ENCODE data around the gene ASF1A. TPM values are rescaled to one million over a fixed set of nuclear protein-coding genes. Genes with fewer than 3 reads are reported as not detected.
A peak's percentile ranks its signal among the peaks of the same experiment; 100 is the strongest.

Gene ASF1A
- total and polyA plus RNA-seq, 9 of the 15 experiments (the other 6 are each of a cell fraction or from before 2014, with no cell fraction given): 31.5 to 45.3 (median 34.8) TPM

DNA sequence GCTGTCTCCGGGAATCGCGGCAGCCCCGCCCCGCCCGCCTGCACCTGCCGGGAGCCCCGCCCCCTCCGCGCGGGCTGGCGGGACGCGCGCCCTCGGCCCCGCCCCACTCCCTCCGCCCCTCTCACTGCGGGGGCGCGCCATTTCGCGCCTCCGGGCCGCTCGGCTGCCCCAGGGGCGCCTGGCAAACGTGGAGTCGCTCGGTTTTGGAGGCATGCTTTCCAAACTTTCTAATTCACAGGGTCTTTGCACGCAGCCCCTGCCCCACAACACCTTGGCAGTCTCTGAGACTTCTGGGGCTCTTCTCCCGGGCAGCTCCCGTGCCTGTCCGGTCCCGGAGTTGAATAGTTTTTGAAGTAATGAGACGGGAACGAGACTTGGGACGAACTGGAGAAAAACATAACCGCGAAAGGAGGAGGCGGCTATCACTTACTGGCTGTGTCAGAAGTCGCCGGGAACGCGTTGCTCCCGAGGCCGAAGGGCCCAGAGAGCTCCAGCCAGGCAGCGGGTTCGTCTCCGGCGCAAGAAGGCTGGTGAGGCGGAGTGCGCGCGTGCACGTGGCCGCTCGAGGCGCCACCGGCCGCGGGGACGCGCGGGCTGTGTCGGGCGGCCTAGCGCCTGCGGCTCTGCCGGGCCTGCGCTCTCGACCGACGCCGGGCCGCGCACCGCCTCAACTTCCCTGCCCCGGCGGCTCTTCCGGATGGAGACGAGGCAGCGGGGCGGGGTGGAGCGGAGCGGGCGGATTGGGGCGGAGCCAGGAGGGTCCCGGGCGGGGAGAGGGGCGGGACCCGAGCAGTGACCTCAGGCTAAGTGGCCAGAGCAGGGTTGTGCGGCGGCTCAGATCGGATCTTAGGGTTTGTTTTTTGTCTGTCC lies 40.7 kb downstream of the ASF1A start, which contains the start of gene MCM9 (continued):
- TF ChIP-seq, protein P1, sequence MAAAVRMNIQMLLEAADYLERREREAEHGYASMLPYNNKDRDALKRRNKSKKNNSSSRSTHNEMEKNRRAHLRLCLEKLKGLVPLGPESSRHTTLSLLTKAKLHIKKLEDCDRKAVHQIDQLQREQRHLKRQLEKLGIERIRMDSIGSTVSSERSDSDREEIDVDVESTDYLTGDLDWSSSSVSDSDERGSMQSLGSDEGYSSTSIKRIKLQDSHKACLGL (CRISPR knock-in tag; IDR thresholded peaks at IDR 0.05; ENCODE audit: borderline replicate concordance, poor library complexity, severe bottlenecking): peak; percentile 38
- 0 out of 2 replicates have a peak, but pooled peaks have one; percentile 12 for TF ChIP-seq HDAC2 (IDR thresholded peaks at IDR 0.05)
- TF ChIP-seq, protein P2, sequence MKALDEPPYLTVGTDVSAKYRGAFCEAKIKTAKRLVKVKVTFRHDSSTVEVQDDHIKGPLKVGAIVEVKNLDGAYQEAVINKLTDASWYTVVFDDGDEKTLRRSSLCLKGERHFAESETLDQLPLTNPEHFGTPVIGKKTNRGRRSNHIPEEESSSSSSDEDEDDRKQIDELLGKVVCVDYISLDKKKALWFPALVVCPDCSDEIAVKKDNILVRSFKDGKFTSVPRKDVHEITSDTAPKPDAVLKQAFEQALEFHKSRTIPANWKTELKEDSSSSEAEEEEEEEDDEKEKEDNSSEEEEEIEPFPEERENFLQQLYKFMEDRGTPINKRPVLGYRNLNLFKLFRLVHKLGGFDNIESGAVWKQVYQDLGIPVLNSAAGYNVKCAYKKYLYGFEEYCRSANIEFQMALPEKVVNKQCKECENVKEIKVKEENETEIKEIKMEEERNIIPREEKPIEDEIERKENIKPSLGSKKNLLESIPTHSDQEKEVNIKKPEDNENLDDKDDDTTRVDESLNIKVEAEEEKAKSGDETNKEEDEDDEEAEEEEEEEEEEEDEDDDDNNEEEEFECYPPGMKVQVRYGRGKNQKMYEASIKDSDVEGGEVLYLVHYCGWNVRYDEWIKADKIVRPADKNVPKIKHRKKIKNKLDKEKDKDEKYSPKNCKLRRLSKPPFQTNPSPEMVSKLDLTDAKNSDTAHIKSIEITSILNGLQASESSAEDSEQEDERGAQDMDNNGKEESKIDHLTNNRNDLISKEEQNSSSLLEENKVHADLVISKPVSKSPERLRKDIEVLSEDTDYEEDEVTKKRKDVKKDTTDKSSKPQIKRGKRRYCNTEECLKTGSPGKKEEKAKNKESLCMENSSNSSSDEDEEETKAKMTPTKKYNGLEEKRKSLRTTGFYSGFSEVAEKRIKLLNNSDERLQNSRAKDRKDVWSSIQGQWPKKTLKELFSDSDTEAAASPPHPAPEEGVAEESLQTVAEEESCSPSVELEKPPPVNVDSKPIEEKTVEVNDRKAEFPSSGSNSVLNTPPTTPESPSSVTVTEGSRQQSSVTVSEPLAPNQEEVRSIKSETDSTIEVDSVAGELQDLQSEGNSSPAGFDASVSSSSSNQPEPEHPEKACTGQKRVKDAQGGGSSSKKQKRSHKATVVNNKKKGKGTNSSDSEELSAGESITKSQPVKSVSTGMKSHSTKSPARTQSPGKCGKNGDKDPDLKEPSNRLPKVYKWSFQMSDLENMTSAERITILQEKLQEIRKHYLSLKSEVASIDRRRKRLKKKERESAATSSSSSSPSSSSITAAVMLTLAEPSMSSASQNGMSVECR (CRISPR knock-in tag; IDR thresholded peaks at IDR 0.05): peak; percentile 73; the same call in 1 of the 2 replicates
- TF ChIP-seq, protein P3, sequence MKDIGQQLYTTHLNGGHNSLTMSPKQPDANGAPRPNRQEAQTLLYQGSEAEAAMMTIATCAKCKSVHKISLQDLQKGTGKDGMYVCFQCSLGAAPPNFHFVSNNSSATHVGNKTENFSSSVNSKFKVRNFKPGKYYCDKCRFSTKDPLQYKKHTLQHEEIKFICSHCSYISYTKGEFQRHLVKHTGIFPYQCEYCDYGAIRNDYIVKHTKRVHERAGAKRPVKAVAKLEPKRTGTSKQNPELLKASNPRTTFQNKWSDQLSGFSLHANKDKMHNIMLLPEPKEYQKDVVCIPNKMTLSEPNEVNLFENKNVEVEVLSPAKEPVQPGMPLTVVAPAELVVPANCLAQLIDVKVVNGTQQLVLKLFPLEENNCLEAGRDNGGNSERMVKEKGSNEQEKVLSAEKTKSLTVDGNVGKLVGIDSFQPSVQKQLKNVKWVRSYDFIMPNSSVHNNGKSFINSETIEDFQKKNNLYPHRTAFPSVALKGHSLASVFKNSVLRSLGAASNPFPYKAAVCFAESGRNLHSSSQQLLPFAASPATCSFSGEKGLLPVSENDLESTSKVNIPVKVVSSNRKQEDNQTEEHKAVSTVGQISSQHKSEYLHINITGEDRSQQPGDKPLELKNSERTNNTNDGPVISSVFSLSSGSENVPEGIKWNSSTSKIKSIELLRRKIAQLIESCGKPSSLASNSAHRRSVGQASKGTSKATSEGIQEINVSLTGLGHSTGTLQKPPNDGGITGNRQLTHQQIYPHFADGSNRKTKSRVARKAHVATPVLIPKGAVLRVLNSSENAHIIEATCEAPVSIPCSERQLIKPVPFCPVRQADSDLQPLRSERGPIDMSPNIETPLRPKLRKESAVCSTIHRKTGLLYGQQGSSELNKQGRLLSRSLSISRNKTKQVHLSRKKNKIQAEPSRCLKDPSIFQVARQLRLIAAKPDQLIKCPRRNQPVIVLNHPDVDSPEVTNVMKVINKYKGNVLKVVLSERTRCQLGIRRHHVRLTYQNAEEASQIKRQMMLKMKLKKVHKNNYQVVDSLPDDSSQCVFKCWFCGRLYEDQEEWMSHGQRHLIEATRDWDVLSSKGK (CRISPR knock-in tag; IDR thresholded peaks at IDR 0.05): no peak
- TF ChIP-seq, protein P4, sequence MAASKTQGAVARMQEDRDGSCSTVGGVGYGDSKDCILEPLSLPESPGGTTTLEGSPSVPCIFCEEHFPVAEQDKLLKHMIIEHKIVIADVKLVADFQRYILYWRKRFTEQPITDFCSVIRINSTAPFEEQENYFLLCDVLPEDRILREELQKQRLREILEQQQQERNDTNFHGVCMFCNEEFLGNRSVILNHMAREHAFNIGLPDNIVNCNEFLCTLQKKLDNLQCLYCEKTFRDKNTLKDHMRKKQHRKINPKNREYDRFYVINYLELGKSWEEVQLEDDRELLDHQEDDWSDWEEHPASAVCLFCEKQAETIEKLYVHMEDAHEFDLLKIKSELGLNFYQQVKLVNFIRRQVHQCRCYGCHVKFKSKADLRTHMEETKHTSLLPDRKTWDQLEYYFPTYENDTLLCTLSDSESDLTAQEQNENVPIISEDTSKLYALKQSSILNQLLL (CRISPR knock-in tag; IDR thresholded peaks at IDR 0.05; ENCODE audit: borderline replicate concordance): no peak
- no peak for TF ChIP-seq BRCA1 (IDR thresholded peaks at IDR 0.05)
- TF ChIP-seq BRCA1 (CRISPR knock-in tag; IDR thresholded peaks at IDR 0.05): no peak
- TF ChIP-seq CXXC5 (CRISPR knock-in tag; IDR thresholded peaks at IDR 0.05): peak; percentile 90
- no peak for TF ChIP-seq HNRNPK (IDR thresholded peaks at IDR 0.05; ENCODE audit: low read depth, low read length, poor library complexity, severe bottlenecking)
- TF ChIP-seq GTF2A2 (tag; IDR thresholded peaks at IDR 0.05): no peak
- TF ChIP-seq, protein P5, sequence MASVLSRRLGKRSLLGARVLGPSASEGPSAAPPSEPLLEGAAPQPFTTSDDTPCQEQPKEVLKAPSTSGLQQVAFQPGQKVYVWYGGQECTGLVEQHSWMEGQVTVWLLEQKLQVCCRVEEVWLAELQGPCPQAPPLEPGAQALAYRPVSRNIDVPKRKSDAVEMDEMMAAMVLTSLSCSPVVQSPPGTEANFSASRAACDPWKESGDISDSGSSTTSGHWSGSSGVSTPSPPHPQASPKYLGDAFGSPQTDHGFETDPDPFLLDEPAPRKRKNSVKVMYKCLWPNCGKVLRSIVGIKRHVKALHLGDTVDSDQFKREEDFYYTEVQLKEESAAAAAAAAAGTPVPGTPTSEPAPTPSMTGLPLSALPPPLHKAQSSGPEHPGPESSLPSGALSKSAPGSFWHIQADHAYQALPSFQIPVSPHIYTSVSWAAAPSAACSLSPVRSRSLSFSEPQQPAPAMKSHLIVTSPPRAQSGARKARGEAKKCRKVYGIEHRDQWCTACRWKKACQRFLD (CRISPR knock-in tag; IDR thresholded peaks at IDR 0.05): peak; percentile 74; the same call in 1 of the 2 replicates
- TF ChIP-seq DIDO1 (tag; IDR thresholded peaks at IDR 0.05; ENCODE audit: low read depth): no peak
- TF ChIP-seq FOXP1 (CRISPR knock-in tag; IDR thresholded peaks at IDR 0.05): no peak
- TF ChIP-seq ZNF324 (CRISPR knock-in tag; IDR thresholded peaks at IDR 0.05): no peak
- 0 out of 2 replicates have a peak, but pooled peaks have one; percentile 51 for TF ChIP-seq HCFC1 (IDR thresholded peaks at IDR 0.05; ENCODE audit: low read depth, low read length)
- TF ChIP-seq GATAD2A (IDR thresholded peaks at IDR 0.05): peak; percentile 36; the same call in 1 of the 2 replicates
